ENCODE data around the gene EBF4.
"Not testable (repeated sequence)": the region's sequence is repeated elsewhere in the genome, so short reads cannot be mapped to it uniquely, and the experiment has no call there.

Gene EBF4

DNA sequence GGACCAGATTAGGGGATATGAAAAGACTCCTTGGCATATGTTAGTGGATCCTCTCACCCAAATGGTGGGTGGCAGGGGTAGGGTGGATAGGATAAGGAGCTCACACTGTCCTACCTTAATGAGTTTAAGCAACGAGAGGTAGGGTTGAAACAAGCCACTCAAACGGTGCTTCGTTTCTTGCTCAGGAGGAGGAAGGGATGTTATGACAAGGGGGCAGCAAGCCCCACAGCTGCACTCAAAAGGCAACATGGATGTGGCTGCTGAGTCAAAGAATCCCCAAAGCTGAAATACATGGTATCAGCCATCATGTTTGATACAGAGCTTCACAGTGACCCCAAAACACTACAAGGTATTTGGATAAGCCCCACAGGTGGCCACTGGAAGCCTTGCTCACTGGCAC, 20.1 kb upstream of the EBF4 start:
- no peak for DNase-seq (ENCODE audit: low read depth)

GRCh38 chr20:2673453-2673852, 19.1 kb upstream of the EBF4 start:
- DNase-seq (ENCODE audit: low read depth): no peak

GRCh38 chr20:2680046-2680445, 12.5 kb upstream of the EBF4 start:
- DNase-seq (ENCODE audit: low read depth): no peak

- not testable (repeated sequence) for DNase-seq (ENCODE audit: low read depth)
Observed at GRCh38 chr20:2682040-2682439, 10.5 kb upstream of the EBF4 start.

DNA sequence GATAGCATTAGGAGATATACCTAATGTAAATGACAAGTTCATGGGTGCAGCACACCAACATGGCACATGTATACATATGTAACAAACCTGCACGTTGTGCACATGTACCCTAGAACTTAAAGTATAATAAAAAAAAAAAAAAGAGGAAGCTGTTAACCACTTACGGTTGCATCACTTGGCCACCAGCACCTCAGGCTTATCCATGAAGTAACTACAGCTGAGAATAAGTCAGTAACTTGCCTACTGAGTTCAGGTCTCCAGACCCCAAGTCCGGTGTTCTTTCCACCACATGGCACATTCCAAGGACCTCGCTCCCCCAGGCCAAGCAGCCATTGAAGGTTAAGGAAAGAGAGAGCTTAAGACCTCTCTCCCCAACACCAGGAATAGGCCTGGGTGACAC, 7.8 kb upstream of the EBF4 start:
- DNase-seq (ENCODE audit: low read depth): not testable (repeated sequence)

DNA sequence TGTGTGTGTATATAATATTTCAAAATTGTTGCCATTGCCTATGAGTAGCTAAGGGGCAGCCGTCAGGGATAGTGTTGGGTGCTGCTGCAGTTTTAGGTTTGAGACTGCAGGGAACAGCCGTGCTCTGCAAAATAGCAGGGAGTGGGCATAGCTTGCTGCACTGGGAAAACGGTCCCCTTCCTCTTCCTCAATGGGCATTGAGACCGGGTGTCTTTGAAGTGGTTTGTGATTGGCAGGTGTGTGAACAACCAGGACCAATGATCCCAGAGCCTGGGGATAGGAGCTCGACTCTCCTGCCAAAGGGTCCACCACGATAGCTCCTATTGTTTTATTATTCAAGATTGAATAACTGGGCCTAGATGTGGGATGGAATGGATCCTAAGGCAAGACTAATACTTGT, 5.1 kb upstream of the EBF4 start:
- DNase-seq (ENCODE audit: low read depth): no peak

DNA sequence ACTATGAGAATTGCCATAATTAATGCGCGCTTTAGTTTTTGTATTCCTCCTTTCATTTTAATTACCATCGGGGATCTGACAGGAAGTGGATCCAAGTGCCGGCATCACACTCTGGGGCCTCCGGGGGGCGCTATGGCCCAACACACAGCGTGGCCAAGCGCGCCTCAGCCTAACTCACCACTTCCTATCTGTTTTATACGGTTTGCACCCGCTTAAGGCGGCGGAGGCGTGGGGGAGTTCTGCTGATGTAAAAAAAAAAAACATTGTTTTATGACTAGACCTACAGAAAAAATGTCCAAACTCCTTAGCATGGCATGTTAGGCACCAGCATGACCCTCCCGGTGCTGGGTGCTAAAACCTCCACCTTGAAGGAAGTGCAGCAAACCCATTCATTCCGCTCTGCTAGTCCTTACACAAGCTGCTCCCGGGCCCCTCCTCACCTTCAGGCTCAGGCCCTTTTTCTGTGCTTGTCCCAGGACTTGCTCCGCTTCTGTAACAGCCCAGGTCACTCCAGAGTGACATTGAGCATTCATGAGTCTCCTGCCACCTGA, 4.5 kb upstream of the EBF4 start:
- peak; percentile 61 for DNase-seq (ENCODE audit: low read depth)

DNA sequence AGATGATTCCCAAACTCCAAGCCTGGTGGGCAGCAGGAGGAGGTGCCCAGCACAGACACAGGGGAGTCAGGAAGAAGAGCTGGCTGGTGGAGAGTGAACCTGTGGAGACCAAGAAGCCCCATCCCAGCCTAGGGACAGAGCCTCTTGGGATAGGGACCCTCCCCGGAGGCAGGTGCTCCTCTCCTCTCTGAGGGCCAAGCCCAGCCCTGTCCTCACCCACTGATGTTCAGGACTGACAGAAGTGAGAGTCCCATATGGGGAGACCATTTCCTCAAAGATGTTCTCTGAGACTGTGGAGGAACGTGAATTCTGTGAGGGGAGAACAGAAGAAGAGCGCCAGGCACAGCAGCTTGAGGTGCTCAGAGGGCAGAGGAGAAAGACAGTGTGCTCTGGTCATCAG, 2.4 kb upstream of the EBF4 start:
- DNase-seq (ENCODE audit: low read depth): no peak

- DNase-seq (ENCODE audit: low read depth): no peak
Observed at GRCh38 chr20:2690718-2691117, 1.9 kb upstream of the EBF4 start.

GRCh38 chr20:2691127-2691526, 1.5 kb upstream of the EBF4 start:
- no peak for DNase-seq (ENCODE audit: low read depth)

DNA sequence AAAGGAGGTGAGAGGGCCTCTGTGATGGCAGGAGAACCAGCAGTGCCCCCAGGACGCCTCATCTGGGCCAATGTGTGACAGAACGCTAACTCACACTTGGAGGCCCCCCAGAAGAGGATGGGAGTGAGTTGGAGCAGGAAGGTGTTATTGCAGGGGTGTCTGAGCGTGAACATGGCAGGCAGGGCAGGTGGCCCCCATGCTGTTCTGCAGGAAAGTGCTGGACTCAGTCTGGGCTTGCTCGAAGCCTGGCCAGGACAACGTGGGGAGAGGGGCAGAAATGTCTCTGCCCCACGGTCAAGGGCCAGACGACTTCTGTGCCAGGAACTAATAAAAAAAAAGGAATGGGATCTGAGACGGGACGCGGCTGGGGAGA, 931 bp upstream of the EBF4 start:
- DNase-seq (ENCODE audit: low read depth): no peak

GRCh38 chr20:2692886-2693285, 306 bp downstream of the EBF4 start:
- no peak for DNase-seq (ENCODE audit: low read depth)

- peak; percentile 33 for DNase-seq (ENCODE audit: low read depth)
Observed at GRCh38 chr20:2693286-2694007, 867 bp downstream of the EBF4 start.

GRCh38 chr20:2694008-2694471, 1.5 kb downstream of the EBF4 start:
- DNase-seq (ENCODE audit: low read depth): no peak

- no peak for DNase-seq (ENCODE audit: low read depth)
Observed at GRCh38 chr20:2694519-2694918, 1.9 kb downstream of the EBF4 start.

DNA sequence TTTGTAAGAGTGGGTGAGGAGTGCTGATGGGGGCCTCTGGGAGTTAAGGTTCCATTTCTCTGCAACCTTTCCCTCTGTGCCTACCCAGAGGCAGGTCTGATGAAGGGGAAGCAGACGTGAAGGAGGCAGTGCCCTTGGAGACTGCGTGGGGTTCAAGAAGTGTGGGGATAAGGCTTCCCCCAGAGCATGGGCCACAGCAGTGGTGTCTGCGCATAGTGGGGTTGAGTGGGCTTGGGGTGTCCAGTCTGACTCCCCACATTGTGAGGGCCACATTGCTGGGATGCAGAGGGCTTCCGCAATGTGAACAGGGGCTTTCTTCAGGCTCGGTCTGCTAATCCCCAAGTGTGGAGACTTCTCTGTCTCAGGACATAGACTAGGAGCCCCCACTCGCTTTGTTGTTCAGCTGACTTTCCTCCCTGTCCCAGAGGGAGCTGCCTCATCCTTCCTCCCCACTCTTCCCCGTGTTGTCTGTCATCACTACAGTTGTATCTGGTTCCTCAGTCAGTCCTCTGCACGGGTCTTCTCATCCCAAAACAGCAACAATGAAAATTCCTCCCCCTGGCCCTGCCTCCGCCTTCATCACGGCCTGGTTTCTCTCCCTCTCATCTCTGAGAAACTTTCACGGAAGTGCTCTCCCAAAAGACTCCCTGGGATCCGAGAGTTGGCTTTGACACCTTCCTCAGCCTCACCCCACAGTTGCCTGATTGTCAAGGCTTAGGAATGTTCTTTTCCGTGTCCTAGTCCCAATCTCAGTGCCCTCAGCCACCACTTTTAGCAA, 2.8 kb downstream of the EBF4 start:
- no peak for DNase-seq (ENCODE audit: low read depth)

DNA sequence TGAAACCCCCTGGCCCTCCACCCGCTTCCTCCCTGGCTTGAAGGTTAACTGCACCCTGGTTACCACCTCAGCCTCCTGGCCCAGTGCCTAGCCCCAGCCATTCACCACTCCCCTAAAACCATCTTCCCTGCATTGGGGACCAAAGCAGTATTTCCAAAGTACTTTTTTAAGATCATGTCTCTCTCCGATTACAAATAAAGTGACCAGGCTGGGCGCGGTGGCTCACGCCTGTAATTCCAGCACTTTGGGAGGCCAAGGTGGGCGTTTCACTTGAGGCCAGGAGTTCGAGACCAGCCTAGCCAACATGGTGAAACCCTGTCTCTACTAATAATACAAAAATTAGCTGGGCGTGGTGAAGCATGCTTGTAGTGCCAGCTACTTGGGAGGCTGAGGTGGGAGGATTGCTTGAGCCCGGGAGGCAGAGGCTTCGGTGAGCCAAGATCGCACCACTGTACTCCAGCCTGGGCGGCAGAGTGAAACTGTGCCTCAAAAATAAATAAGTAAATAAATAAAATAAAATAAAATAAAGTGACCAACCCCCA, 3.5 kb downstream of the EBF4 start:
- not testable (repeated sequence) for DNase-seq (ENCODE audit: low read depth)

- DNase-seq (ENCODE audit: low read depth): no peak
Observed at GRCh38 chr20:2696646-2697045, 4.1 kb downstream of the EBF4 start.

DNA sequence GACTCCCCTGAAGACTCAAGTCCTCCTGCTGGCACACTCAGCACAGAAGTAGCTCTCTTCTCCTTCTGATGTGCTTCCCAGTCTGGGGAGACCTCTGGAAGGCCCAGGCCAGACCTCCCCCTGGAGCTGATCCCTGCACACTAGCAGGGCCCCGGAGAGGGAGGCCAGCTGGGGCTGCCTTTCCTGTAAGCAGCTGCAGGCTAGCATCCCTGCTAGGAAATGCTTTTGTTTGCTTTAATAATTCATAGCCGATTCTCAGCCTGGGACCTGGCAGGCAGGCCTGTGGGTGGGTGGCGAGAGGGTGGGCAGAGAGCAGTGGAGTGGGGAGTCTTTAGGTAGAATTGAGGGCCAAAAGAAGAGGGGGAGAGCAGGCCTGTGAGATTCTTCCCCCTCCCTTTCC, 5.2 kb downstream of the EBF4 start:
- no peak for DNase-seq (ENCODE audit: low read depth)

GRCh38 chr20:2698186-2698817, 5.7 kb downstream of the EBF4 start:
- DNase-seq (ENCODE audit: low read depth): no peak

GRCh38 chr20:2698912-2699311, 6.3 kb downstream of the EBF4 start:
- DNase-seq (ENCODE audit: low read depth): no peak

- DNase-seq (ENCODE audit: low read depth): no peak
Observed at GRCh38 chr20:2699775-2700413, 7.3 kb downstream of the EBF4 start.

Data from stimulated activated CD4-positive, alpha-beta T cell treated with anti-CD3 and anti-CD28 coated beads, Interleukin-2, amount 100 ng/mL, for 4 hours (primary cell).